Skeletal muscle cell (primary cell): ENCODE data around the gene LIN7B.

Experiments
- DNase-seq: peaks from one replicate; pipeline ENCODE4 v3.0.0-alpha.2; 2010; ENCODE audit warnings: low read depth
- H3K4me3 ChIP-seq: 2 replicates; pipeline ENCODE4 v1.5.1; 2011; ENCODE audit warnings: low read depth, mild to moderate bottlenecking, control low read depth, low read length, moderate library complexity

LIN7B gene

GRCh38 chr19:49155820-49156346 lies 41.7 kb downstream of the LIN7B start:
- no peak for DNase-seq
- no peak overlapping the region for H3K4me3 ChIP-seq

GRCh38 chr19:49157445-49158224 lies 43.5 kb downstream of the LIN7B start, which contains the start of gene TRPM4:
TRPM4 (plus strand) TSS chr19:49157792; CDS start chr19:49157867, 75 bp downstream.
- no peak for DNase-seq
- H3K4me3 ChIP-seq: peak within 1 kb of the TSS; percentile 89

- H3K4me3 ChIP-seq: no peak overlapping the region
- no peak for DNase-seq
These were observed 46.5 kb downstream of the LIN7B start for GRCh38 chr19:49160450-49161189.

- DNase-seq: no peak
- no peak overlapping the region for H3K4me3 ChIP-seq
These were observed 47.8 kb downstream of the LIN7B start for GRCh38 chr19:49161987-49162386.

- H3K4me3 ChIP-seq: no peak overlapping the region
- DNase-seq: no peak
These were observed 51.1 kb downstream of the LIN7B start for GRCh38 chr19:49165111-49165750.

- H3K4me3 ChIP-seq: no peak overlapping the region
- DNase-seq: no peak
These were observed 51.7 kb downstream of the LIN7B start for GRCh38 chr19:49165865-49166301.

- DNase-seq: no peak
- no peak overlapping the region for H3K4me3 ChIP-seq
These were observed 53.8 kb downstream of the LIN7B start for GRCh38 chr19:49167857-49168409.
